Cardiac muscle cell (in vitro differentiated cells and primary cell): Measurements from ENCODE around the gene ATG5. TPM values are rescaled to one million over a fixed set of nuclear protein-coding genes. Genes with fewer than 3 reads are reported as not detected.

Source experiments
- DNase-seq, 2 donors: peaks; one replicate each; pipeline versions ENCODE4 v3.0.0 to v3.0.0-alpha.2; 2010 to 2017; ENCODE audit warnings: low read depth in 1 of 2, low spot score in 1 of 2
- H3K27ac ChIP-seq: fragments of 200-600 bp; sonication (generic); 2 replicates; pipeline ENCODE4 v1.5.1; 2016
- H3K27me3 ChIP-seq: fragments of 200-600 bp; sonication (generic); 2 replicates; pipeline ENCODE4 v1.6.0; 2016; ENCODE audit warnings: control low read depth
- H3K36me3 ChIP-seq: fragments of 200-600 bp; sonication (generic); 2 replicates; pipeline ENCODE4 v1.5.1; 2016; ENCODE audit warnings: control low read depth
- H3K4me1 ChIP-seq: fragments of 200-600 bp; sonication (generic); 2 replicates; pipeline ENCODE4 v1.8.1; 2017; ENCODE audit warnings: low read depth, mild to moderate bottlenecking, mixed run types
- H3K4me3 ChIP-seq: fragments of 200-600 bp; sonication (generic); 2 replicates; pipeline ENCODE4 v1.5.1; 2016; ENCODE audit warnings: mild to moderate bottlenecking
- H3K9me3 ChIP-seq: fragments of 200-600 bp; sonication (generic); 2 replicates; pipeline ENCODE4 v1.5.1; 2017; ENCODE audit warnings: low read depth, mild to moderate bottlenecking, control low read depth
- CTCF ChIP-seq: IDR thresholded peaks from 2 replicates; pipeline ENCODE4 v1.5.1; 2012; ENCODE audit warnings: low read depth, mild to moderate bottlenecking, low read length
- polyA plus RNA-seq: library from polyadenylated mRNA; unstranded; fragments of >200 nt; fragmentation: Nextera tagmentation; extraction: Ambion mirVana; gene quantifications from 2 replicates; pipeline ENCODE4 v1.2.1, GENCODE V29; 2016
- total RNA-seq: library from RNA; depleted of rRNA; stranded (reverse); fragments of >200 nt; gene quantifications from 2 replicates; pipeline ENCODE4 v1.2.3, GENCODE V29; 2016

The ATG5 gene
- total and polyA plus RNA-seq, 2 experiments from 2014 or later: 15.2 to 32.2 TPM

- DNase-seq: no peak
- Histone ChIP-seq H3K27me3 (no peaks in the 10 kb centered on the region), H3K36me3 (no peaks in the 10 kb centered on the region), H3K4me3 (no peak overlapping the region), H3K4me1 (peaks cover under 1% of the 10 kb centered on the region), H3K9me3 (no peaks in the 10 kb centered on the region), H3K27ac (no peak overlapping the region)
- no peak for TF ChIP-seq CTCF
Measured at GRCh38 chr6:106135911-106136571, 189.5 kb downstream of the ATG5 start.

- Histone ChIP-seq H3K27ac (no peak overlapping the region), H3K27me3 (no peaks in the 10 kb centered on the region), H3K4me1 (no peaks in the 10 kb centered on the region), H3K9me3 (no peaks in the 10 kb centered on the region), H3K36me3 (no peaks in the 10 kb centered on the region), H3K4me3 (no peak overlapping the region)
- DNase-seq: no peak
- no peak for TF ChIP-seq CTCF
Measured at GRCh38 chr6:106134906-106135634, 190.5 kb downstream of the ATG5 start.

Other genes with a start within 250 kb of the ATG5 start
- 0.56 and 2.4 TPM in 2 replicates for gene PRDM1, start 239.4 kb downstream of the ATG5 start, total RNA-seq
- gene PRDM1, start 239.4 kb downstream of the ATG5 start, polyA plus RNA-seq: 0.67 and 2.9 TPM in 2 replicates
- under 0.01 TPM in 1 of 2 replicates, not detected in the other for gene CRYBG1, start 35.0 kb upstream of the ATG5 start, total RNA-seq
- gene CRYBG1, start 35.0 kb upstream of the ATG5 start, polyA plus RNA-seq: 0.15 and 0.22 TPM in 2 replicates